ENCODE measurements around the gene NSD2. TPM values are rescaled to one million over a fixed set of nuclear protein-coding genes. Genes with fewer than 3 reads are reported as not detected.

The NSD2 gene
- polyA plus RNA-seq, 2 donors, result 11.9 to 14.1 TPM

DNA sequence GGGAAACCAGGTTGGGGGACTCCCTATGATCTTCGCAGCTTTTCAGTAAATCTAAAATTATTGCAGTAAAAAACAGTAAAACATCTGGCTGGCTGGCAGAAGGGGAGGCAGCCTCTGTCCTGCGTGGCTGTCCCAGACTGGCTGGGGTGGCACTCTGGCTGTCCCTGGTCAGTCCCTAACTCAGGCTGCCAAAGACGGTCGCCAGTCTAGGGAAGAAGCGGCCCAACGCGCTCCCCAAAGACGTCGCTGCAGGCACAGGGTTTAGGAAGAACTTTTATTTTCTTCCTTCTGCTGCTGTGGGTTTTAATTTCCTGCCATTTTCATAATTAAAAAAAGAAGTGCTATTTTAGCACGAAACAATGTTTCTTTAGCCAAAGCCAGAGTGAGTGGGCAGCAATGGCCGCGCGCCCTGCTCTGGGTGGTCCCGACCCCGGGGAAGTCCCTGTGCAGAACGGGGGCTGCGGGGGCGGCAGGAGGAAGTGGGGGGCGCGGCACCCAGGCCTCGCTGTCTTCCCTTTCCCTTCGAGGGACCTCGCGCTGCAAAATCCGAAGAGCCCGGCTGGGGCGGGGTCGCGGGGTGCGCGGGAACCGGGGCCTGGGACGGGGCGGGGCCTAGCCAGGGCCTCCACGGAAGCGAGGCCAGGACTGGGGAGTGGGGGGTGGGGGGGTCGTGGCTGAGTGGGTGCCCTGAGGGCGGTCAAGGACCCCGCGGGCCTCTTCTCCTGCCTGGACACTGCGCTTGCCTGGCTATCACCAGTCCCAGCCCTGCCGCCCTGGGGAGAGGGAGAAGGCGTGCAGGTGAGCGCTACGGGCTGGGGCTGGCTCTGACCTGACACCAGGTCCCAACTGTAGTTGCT is 8.9 kb upstream of the NSD2 start:
- 25 to 28% methylated on average over 42 to 45 of the region's 45 CpGs for WGBS, 2 donors
- no peak overlapping the region for H3K27ac ChIP-seq (ENCODE audit: low read depth in 2 of 2, low read length in 1 of 2)
- H3K4me3 ChIP-seq (ENCODE audit: low read depth in 1 of 2, low read length in 2 of 2), result peak overlapping the region in 1 of 2 donors; percentile 5

DNA sequence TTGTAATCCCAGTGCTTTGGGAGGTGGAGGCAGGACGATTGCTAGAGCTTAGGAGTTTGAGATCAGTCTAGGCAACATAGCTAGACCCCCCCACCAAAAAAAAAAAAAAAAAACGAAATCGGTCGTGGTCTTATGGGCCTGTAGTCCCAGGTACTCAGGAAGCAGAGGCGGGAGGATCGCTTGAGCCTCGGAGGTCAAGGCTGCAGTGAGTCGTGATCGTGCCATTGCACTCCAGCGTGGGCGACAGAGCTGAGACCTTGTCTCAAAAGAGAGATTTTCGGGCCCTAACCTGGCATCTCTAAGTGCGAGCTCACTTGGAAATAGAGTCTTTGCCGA is 8.3 kb upstream of the NSD2 start:
- 67 to 68% methylated on average over 14 of the region's 14 CpGs for WGBS, 2 donors
- H3K4me1 ChIP-seq (ENCODE audit: control insufficient read depth in 2 of 2, insufficient read depth in 2 of 2, low read length in 1 of 2), result no peaks in the 10 kb centered on the region

More for the DNA sequence above, 8.9 kb upstream of the NSD2 start:
- no peaks in the 10 kb centered on the region for H3K27me3 ChIP-seq (ENCODE audit: control insufficient read depth in 1 of 2, insufficient read depth in 2 of 2, low read length in 2 of 2)
- no peaks in the 10 kb centered on the region for H3K9me3 ChIP-seq (ENCODE audit: control insufficient read depth in 2 of 2, insufficient read depth in 1 of 2, low read depth in 1 of 2, low read length in 1 of 2)
- H3K4me1 ChIP-seq (ENCODE audit: control insufficient read depth in 2 of 2, insufficient read depth in 2 of 2, low read length in 1 of 2), result peaks cover 0 to 2% of the 10 kb centered on the region in 2 donors
- H3K36me3 ChIP-seq (ENCODE audit: control insufficient read depth in 2 of 2, insufficient read depth in 2 of 2, low read length in 1 of 2), result no peaks in the 10 kb centered on the region

DNA sequence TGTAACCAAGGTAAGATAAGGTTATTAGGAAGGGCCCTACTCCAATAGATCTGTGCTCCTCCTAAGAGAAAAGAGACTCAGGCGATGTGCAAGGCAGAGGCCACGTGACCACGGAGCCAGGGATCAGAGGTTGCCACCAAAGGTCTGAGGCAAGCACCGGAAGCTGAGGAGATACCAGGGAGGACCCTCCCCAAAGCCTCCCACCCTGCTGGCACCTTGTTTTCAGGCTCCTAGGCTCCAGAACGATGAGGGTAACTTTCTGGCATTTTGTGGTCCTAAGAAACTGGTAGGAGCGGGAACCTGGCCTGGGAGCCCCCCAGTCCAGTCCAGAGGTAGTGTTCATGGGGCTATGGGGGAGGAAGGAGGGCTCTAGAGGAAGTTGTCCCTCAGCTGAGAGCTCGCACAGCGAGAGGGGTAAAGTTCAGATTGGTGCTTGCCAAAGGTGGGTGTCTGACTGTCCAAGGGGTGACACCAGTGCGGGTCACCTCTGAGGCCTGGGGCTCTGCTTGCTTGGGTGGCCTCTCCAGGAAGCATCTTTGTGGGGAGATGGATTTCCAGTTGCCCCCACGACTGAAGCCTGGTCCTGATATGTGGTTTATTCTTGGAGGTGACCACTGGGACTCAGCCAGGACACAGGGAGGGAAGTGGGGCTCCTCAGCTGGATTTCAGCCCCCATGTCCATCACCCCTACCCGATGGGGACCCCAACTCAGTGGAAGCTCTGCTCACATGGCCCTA is 7.7 kb upstream of the NSD2 start:
- H3K27me3 ChIP-seq (ENCODE audit: control insufficient read depth in 1 of 2, insufficient read depth in 2 of 2, low read length in 2 of 2), result no peaks in the 10 kb centered on the region
- H3K9me3 ChIP-seq (ENCODE audit: control insufficient read depth in 2 of 2, insufficient read depth in 1 of 2, low read depth in 1 of 2, low read length in 1 of 2), result no peaks in the 10 kb centered on the region
- H3K27ac ChIP-seq (ENCODE audit: low read depth in 2 of 2, low read length in 1 of 2), result no peak overlapping the region
- no peak overlapping the region for H3K4me3 ChIP-seq (ENCODE audit: low read depth in 1 of 2, low read length in 2 of 2)
- 82 to 85% methylated on average over 11 of the region's 11 CpGs for WGBS, 2 donors
- H3K36me3 ChIP-seq (ENCODE audit: control insufficient read depth in 2 of 2, insufficient read depth in 2 of 2, low read length in 1 of 2), result no peaks in the 10 kb centered on the region
- no peaks in the 10 kb centered on the region for H3K4me1 ChIP-seq (ENCODE audit: control insufficient read depth in 2 of 2, insufficient read depth in 2 of 2, low read length in 1 of 2)

More for the DNA sequence above, 8.3 kb upstream of the NSD2 start:
- H3K27ac ChIP-seq (ENCODE audit: low read depth in 2 of 2, low read length in 1 of 2), result no peak overlapping the region
- no peaks in the 10 kb centered on the region for H3K36me3 ChIP-seq (ENCODE audit: control insufficient read depth in 2 of 2, insufficient read depth in 2 of 2, low read length in 1 of 2)
- no peaks in the 10 kb centered on the region for H3K9me3 ChIP-seq (ENCODE audit: control insufficient read depth in 2 of 2, insufficient read depth in 1 of 2, low read depth in 1 of 2, low read length in 1 of 2)
- no peak overlapping the region for H3K4me3 ChIP-seq (ENCODE audit: low read depth in 1 of 2, low read length in 2 of 2)
- H3K27me3 ChIP-seq (ENCODE audit: control insufficient read depth in 1 of 2, insufficient read depth in 2 of 2, low read length in 2 of 2), result no peaks in the 10 kb centered on the region

DNA sequence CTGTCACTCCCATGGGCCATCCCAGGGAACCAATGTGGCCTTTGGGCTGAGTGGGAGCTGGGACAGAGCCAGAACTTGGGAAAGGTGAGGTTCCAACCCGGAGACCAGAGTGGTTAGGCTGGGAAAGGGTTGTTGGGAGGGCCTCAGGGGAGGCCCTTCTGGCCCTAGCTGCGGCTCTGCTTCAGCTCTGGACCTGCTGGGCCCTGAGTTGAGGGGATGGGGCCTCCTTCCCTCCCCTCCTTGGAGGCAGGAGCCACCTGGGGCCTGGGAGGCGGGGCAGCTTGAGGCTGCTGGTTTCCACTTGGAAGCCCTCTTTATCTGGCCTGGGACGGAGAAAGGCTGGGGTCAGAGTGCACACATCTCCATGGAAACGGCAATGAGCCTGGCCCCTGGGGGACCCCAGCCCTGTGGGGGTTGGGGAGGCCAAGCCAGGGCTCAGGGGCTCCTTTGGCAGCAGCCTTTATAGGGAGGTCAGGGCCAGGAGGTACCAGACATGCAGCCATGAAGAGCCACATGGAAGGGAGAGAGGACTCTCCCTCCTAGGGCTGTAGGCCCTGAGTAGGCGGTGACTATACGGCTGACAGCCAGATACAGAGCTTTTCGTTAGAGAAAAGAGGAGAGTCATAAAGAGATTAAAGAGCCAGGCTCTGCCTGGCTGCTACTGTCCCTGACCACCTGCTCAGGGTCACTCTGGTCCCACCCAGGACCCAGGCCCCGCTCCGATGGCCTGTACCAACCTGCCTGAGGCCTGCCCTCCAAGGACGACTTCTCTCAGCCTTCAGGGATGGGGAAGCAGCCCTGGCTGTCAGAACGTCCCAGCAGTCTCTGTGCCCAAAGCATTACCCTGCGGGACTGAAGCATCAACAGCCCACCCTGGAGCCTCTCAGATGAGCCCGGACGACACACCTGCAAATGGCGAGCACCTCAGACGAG is 6.9 kb upstream of the NSD2 start:
- Histone ChIP-seq H3K4me1 (ENCODE audit: control insufficient read depth in 2 of 2, insufficient read depth in 2 of 2, low read length in 1 of 2) (no peaks in the 10 kb centered on the region), H3K27me3 (ENCODE audit: control insufficient read depth in 1 of 2, insufficient read depth in 2 of 2, low read length in 2 of 2) (no peaks in the 10 kb centered on the region), H3K4me3 (ENCODE audit: low read depth in 1 of 2, low read length in 2 of 2) (no peak overlapping the region), H3K36me3 (ENCODE audit: control insufficient read depth in 2 of 2, insufficient read depth in 2 of 2, low read length in 1 of 2) (no peaks in the 10 kb centered on the region), H3K9me3 (ENCODE audit: control insufficient read depth in 2 of 2, insufficient read depth in 1 of 2, low read depth in 1 of 2, low read length in 1 of 2) (no peaks in the 10 kb centered on the region), H3K27ac (ENCODE audit: low read depth in 2 of 2, low read length in 1 of 2) (no peak overlapping the region)
- 80 to 89% methylated on average over 17 of the region's 17 CpGs for WGBS, 2 donors

DNA sequence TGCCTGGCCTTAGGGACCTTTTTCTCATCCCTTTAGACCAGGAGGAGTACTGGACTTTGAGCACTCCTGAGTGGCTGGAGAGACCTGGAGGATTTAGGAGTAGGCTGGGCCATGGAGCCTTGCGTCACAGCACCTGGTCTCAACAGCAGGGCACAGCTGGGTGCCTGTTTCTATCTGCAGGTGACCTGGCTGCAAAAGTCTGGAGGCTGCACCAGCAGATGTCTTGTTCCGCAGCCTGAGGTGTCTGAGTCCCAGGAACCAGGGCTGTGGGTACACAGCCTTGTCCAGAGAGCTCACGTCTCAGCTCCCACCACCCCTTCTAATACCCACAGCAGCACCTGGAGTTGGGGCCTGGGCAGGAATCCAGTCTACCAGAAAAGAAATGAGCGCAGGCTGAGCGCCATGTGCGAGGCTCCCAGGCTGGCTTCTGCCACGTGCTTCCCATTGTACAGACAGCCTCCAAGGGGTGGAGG is 5.0 kb upstream of the NSD2 start:
- Histone ChIP-seq H3K27me3 (ENCODE audit: control insufficient read depth in 1 of 2, insufficient read depth in 2 of 2, low read length in 2 of 2) (no peaks in the 10 kb centered on the region), H3K4me1 (ENCODE audit: control insufficient read depth in 2 of 2, insufficient read depth in 2 of 2, low read length in 1 of 2) (no peaks in the 10 kb centered on the region), H3K9me3 (ENCODE audit: control insufficient read depth in 2 of 2, insufficient read depth in 1 of 2, low read depth in 1 of 2, low read length in 1 of 2) (no peaks in the 10 kb centered on the region), H3K4me3 (ENCODE audit: low read depth in 1 of 2, low read length in 2 of 2) (no peak overlapping the region), H3K27ac (ENCODE audit: low read depth in 2 of 2, low read length in 1 of 2) (no peak overlapping the region), H3K36me3 (ENCODE audit: control insufficient read depth in 2 of 2, insufficient read depth in 2 of 2, low read length in 1 of 2) (no peaks in the 10 kb centered on the region)
- WGBS, 2 donors, result 65 to 69% methylated on average over 6 to 7 of the region's 7 CpGs

DNA sequence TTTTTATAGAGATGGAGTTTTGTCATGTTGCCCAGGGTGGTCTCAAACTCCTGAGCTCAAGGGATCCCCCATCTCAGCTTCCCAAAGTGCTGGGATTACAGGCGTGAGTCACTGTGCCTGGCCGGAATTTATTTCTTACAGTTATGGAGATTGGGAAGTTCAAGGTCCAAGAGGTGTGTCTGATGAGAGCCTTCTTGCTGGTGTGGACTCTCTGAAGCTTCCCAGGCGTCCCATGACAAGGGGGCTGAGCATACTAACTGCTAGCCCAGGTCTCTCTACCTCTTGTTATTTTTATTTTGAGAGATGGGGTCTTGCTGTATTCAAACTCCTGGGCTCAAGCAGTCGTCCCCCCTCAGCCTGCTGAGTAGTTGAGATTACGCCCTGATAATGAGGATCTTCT is 2.9 kb upstream of the NSD2 start:
- WGBS, 2 donors, result 75 to 79% methylated on average over 5 of the region's 5 CpGs
- no peaks in the 10 kb centered on the region for H3K27me3 ChIP-seq (ENCODE audit: control insufficient read depth in 1 of 2, insufficient read depth in 2 of 2, low read length in 2 of 2)
- H3K4me1 ChIP-seq (ENCODE audit: control insufficient read depth in 2 of 2, insufficient read depth in 2 of 2, low read length in 1 of 2), result no peaks in the 10 kb centered on the region
- no peaks in the 10 kb centered on the region for H3K36me3 ChIP-seq (ENCODE audit: control insufficient read depth in 2 of 2, insufficient read depth in 2 of 2, low read length in 1 of 2)
- H3K27ac ChIP-seq (ENCODE audit: low read depth in 2 of 2, low read length in 1 of 2), result no peak overlapping the region
- no peaks in the 10 kb centered on the region for H3K9me3 ChIP-seq (ENCODE audit: control insufficient read depth in 2 of 2, insufficient read depth in 1 of 2, low read depth in 1 of 2, low read length in 1 of 2)
- H3K4me3 ChIP-seq (ENCODE audit: low read depth in 1 of 2, low read length in 2 of 2), result no peak overlapping the region

DNA sequence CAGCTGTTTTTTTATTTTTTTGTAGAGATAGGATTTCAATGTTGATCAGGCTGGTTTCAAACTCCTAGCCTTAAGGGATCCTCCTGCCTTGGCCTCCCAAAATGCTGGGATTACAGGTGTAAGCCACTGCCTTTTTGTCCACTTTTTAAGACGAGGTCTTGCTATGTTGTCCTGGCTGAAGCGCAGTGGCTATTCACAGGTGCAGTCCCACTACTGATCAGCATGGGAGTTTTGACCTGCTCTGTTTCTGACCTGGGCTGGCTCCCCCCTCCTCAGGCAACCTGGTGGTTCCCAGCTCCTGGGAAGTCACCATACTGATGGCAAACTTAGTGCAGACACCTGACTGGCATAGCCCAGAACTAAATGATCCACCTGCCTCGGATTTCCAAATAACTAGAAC is 2.3 kb upstream of the NSD2 start:
- no peaks in the 10 kb centered on the region for H3K36me3 ChIP-seq (ENCODE audit: control insufficient read depth in 2 of 2, insufficient read depth in 2 of 2, low read length in 1 of 2)
- no peaks in the 10 kb centered on the region for H3K4me1 ChIP-seq (ENCODE audit: control insufficient read depth in 2 of 2, insufficient read depth in 2 of 2, low read length in 1 of 2)
- no peak overlapping the region for H3K4me3 ChIP-seq (ENCODE audit: low read depth in 1 of 2, low read length in 2 of 2)
- H3K27me3 ChIP-seq (ENCODE audit: control insufficient read depth in 1 of 2, insufficient read depth in 2 of 2, low read length in 2 of 2), result no peaks in the 10 kb centered on the region
- H3K27ac ChIP-seq (ENCODE audit: low read depth in 2 of 2, low read length in 1 of 2), result no peak overlapping the region
- WGBS, 2 donors, result 89 to 92% methylated on average over 3 of the region's 3 CpGs
- no peaks in the 10 kb centered on the region for H3K9me3 ChIP-seq (ENCODE audit: control insufficient read depth in 2 of 2, insufficient read depth in 1 of 2, low read depth in 1 of 2, low read length in 1 of 2)

DNA sequence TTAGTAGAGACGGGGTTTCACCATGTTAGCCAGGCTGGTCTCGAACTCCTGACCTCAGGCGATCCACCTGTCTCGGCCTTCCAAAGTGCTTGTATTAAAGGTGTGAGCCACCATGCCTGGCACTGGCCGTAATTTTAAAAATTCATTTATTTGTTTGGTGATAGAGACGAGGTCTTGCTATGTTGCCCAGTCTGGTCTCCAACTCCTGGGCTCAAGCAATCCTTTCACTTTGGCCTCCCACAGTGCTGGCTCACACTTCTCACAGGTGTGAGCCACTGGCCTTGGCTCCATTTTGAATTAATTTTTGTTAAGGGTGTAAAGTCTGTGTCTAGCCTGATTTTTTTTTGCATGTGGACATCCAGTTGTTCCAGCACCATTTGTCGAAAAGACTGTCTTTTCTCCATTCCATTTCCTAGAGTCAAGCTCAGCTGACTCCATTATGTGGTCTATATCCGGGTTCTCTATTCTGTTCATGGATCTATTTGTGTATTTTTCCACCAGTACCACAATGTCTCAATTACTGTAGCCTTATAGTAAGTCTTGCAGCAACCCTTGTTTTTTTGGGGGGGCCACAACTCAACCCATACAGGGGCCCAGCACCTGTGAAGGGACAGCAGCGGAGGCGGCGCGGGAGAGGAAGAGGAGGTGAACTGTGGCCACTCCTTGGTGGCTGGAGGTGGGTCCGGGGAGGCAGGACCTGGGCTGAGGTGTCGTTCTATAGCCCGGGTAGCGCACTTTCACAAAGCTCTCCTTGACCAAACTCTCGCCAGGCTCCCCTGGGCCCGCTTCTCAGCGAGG is 1.5 kb upstream of the NSD2 start:
- peak overlapping the region; percentile 83 to 96 for H3K4me3 ChIP-seq (ENCODE audit: low read depth in 1 of 2, low read length in 2 of 2)
- H3K27me3 ChIP-seq (ENCODE audit: control insufficient read depth in 1 of 2, insufficient read depth in 2 of 2, low read length in 2 of 2), result no peaks in the 10 kb centered on the region
- H3K9me3 ChIP-seq (ENCODE audit: control insufficient read depth in 2 of 2, insufficient read depth in 1 of 2, low read depth in 1 of 2, low read length in 1 of 2), result no peaks in the 10 kb centered on the region
- peaks cover 0 to 3% of the 10 kb centered on the region in 2 donors for H3K4me1 ChIP-seq (ENCODE audit: control insufficient read depth in 2 of 2, insufficient read depth in 2 of 2, low read length in 1 of 2)
- WGBS, 2 donors, result 44% methylated on average over 18 to 19 of the region's 19 CpGs
- H3K36me3 ChIP-seq (ENCODE audit: control insufficient read depth in 2 of 2, insufficient read depth in 2 of 2, low read length in 1 of 2), result no peaks in the 10 kb centered on the region
- peak overlapping the region; percentile 100 for H3K27ac ChIP-seq (ENCODE audit: low read depth in 2 of 2, low read length in 1 of 2)

DNA sequence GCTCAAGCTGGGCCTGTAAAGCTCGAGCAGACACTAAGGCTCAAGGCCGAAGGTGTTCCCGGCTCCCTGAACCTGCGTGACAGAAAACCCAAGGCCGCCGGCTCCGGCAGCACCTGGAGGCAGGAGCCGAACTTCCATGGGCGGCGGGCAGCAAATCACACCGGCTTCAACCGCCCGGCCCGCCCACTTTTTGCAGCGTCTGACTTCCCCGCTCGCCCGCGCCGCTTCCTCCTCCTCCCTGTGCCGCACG is 940 bp upstream of the NSD2 start:
- H3K36me3 ChIP-seq (ENCODE audit: control insufficient read depth in 2 of 2, insufficient read depth in 2 of 2, low read length in 1 of 2), result no peaks in the 10 kb centered on the region
- peak overlapping the region; percentile 100 for H3K27ac ChIP-seq (ENCODE audit: low read depth in 2 of 2, low read length in 1 of 2)
- peak overlapping the region; percentile 83 to 96 for H3K4me3 ChIP-seq (ENCODE audit: low read depth in 1 of 2, low read length in 2 of 2)
- WGBS, 2 donors, result 0 to 1% methylated on average over 14 to 22 of the region's 22 CpGs
- H3K27me3 ChIP-seq (ENCODE audit: control insufficient read depth in 1 of 2, insufficient read depth in 2 of 2, low read length in 2 of 2), result no peaks in the 10 kb centered on the region
- H3K4me1 ChIP-seq (ENCODE audit: control insufficient read depth in 2 of 2, insufficient read depth in 2 of 2, low read length in 1 of 2), result peaks cover 0 to 3% of the 10 kb centered on the region in 2 donors
- no peaks in the 10 kb centered on the region for H3K9me3 ChIP-seq (ENCODE audit: control insufficient read depth in 2 of 2, insufficient read depth in 1 of 2, low read depth in 1 of 2, low read length in 1 of 2)
